ENCODE results near the gene HTR3D.
"Not testable (repeated sequence)": the region's sequence is repeated elsewhere in the genome, so short reads cannot be mapped to it uniquely, and the experiment has no call there.

The HTR3D gene

DNA sequence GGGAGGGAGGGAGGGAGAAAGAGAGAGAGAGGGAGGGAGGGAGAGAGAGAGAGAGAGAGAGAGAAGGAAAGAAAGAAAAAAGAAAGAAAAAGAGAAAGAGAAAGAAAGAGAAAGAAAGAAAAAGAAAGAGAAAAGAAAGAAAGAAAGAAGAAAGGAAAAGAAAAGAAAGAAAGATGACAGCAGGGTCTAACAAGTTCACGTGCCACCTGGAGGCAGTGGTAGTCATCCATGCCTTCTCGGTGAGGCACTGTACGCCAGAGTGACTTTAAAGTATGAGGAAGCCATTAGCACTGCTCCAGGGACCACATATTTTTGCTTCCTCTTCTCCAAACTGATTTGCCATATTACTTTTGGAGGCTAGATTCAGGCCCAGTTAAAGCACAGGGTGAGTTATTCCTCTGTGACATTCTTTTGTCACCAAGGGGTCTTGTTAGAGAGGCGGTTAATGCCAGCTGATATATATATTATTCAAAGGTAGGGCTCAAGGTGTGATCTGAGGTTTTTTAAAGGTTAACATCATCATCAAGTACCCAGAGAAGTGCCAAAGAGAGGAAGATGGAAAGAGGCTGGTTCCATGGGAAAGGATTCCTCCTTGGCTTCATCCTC, at the start of gene HTR3D:
Gene HTR3D, plus strand, starts transcription at position 556 of the 606 bp plus-strand sequence. Its CDS starts 0 bp downstream, at position 556.
- no peak for DNase-seq

DNA sequence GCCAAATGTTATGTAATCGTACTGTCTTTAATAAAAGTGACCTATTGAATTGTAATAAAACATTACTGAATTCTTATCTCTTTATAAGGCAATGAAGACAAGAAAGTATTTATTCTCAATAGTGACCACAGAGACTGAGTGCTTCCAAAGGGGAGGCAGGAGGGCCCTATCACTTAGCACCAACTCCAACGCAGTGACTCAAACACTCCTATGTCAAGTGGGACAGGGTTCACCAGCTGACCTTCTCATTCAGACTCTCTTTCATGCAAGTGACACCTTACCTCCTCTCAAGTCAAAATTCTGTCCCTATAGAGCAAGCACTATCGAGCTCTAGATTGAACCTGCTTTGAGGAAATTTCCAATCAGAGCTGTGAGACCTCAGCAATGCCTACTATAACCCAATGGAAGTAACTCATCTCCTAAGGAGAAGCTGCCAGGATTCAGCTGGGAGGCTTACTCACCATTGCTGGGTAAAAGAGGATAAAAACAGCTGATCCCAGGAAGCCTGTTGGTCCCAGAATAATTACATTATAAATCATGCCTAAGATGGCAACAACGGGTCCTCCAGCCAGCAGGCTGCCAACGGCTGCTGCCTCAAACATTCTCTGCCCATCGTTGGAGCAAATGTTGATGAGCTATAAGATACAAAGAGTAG, 49.4 kb upstream of the HTR3D start:
- no peak for DNase-seq

DNA sequence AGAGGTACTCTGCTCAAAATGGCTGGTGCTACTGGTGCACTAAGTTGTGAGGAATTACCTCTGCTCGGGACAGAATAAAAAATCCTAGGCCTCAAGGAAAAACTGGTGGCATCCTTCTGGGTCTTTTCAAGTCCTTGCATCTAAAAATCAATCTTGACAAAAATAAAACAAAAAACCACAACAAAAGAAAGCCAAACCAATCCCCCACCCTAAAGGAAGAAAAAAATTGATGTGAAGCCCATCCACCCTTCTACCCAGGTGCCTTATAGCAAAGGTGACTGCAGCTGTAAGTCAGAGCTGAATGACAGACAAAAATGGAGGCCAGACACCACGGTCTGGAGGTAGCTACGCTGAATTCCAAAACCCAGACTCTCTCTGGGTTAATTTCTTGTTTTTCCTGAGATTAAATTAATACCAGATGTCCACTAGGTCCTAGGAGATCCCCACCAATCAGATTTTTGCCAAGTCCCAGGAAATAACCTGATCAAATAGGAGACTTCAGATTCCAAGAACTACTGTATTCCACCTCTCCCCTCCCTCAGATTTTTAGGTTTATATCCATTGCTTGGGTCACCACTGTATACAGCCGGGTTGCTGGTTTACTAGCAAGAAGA, 47.3 kb upstream of the HTR3D start:
- no peak for DNase-seq

DNA sequence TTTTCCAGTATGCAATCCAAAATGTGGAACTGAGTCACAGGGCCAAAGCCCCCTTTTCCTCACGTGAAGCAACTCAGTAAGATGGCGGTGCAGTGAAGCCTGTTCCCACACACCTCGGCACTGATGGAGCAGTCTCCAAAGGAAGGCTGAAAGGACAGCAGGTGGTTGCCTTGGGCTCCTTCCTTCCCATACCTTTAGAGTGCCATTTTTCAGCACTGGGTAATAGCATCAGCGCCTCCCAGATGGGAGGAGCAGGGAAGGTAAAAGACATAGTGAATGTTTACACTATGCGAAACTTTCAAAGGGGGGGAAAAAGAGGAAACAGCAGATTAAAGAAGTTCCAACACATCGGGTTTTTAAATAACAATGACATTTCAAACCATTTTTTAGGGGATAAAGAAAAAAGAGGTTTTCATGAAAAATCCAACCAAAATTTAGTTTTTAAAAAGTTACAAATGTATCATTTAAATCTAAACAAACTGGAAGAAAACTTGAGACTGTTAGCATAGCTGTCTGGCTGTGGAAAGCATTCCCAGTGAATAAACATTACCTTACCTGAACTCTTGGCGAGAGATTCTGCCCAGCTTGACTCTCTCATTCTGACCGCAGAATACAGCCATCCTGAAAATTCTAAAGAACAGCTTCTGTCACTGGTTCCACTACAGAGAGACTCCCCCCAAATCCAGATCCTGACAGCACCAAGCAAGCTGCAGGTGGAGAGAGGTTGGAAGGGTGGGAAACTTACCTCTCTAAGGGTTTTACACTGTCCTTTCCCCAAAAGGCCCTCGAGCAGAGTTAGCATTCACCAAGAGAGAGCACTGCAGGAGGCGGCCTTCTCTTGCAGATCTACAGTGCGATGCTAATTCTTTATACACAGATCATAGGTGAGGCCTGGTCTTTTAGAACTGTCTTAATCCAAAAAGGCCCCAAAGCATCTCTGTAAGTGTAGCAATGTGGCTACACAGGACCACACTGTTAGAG, 46.5 kb upstream of the HTR3D start:
- DNase-seq: no peak

- no peak for DNase-seq
These were observed 44.4 kb upstream of the HTR3D start for GRCh38 chr3:183987000-183987600.

DNA sequence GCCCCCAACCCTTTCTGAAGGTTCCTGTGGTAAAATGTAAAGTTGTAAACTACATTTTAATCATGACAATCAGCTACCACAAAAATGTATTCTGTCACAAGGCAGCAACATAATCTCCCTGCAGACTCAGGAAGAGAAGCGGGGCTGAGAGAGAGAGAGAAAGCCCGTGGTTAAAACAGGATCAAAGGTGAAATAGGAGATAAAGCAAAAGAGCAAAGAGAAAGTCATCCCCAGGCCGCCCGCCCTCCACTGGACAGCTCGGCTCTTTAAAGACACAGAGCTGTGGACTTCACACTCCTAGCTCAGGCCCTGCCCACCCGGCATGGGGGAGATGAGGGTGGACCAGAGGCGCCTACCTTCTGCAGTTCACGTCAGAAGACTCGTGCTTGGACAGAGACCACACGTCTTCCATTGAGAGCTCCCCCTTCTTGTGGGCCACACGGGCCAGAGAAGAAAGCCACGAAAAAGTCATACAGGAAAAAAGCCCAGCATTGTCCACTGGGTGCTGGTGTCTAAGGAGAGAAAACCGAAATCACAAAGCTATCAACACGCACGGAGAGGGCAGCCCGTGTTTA, 43.2 kb upstream of the HTR3D start:
- DNase-seq: no peak

DNA sequence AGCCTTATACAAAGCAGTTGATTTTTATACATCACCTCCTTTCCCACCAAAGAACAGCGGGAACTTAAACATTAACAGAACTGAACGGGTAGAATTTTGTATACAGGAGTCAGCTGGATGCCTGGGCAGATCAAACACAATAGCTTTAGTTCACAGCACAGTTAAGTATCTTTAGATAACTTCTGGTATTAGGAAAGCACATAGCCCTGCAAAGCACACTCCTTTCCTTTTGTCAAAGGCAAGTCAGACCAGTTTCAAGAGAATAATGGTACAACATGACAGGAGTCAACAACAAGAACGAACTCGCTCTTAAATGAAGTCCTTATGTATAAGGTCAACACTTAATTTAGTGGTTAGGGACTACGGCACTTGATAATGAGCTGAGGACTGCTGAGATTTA, 40.1 kb upstream of the HTR3D start:
- no peak for DNase-seq

GRCh38 chr3:184001761-184002160, 29.8 kb upstream of the HTR3D start:
- DNase-seq: no peak

GRCh38 chr3:184002469-184002868, 29.1 kb upstream of the HTR3D start:
- no peak for DNase-seq

DNA sequence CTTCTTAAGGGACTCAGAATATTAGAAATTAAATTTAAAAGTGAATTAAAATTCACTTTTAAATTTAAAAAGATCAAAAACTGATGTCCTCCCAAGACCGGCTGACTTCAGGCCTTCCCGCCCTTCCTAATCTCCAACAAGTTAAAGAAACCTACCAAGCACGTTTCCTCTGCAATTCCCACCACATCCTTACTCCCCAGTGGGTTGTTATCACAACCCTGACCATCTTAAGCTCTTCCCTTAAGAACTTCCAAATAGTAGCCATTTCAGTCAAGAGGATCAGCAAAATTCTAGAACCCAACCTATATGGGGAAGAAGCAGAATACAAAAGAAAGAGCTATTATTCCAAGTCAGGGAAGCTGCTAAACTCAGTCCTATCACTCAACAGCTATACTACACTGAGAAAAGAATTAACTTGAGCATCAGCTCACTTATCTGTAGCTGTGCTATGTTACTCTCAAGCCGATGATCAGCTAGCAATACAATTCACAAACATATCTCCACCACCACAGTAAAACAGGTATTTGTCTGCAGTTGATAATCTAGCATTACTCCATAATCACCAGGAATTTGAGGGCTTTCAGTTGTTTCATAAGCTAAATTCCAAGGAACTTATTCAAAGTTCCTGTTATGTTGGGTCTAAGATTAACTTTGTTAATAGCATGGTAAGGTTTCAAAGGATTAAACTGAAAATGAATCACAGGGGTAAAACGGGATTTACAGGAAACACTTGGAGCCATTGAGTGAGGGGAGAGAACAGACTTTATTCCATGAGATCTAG, 28.2 kb upstream of the HTR3D start:
- DNase-seq: no peak

- no peak for DNase-seq
These were observed 27.1 kb upstream of the HTR3D start for GRCh38 chr3:184004476-184004875.

DNA sequence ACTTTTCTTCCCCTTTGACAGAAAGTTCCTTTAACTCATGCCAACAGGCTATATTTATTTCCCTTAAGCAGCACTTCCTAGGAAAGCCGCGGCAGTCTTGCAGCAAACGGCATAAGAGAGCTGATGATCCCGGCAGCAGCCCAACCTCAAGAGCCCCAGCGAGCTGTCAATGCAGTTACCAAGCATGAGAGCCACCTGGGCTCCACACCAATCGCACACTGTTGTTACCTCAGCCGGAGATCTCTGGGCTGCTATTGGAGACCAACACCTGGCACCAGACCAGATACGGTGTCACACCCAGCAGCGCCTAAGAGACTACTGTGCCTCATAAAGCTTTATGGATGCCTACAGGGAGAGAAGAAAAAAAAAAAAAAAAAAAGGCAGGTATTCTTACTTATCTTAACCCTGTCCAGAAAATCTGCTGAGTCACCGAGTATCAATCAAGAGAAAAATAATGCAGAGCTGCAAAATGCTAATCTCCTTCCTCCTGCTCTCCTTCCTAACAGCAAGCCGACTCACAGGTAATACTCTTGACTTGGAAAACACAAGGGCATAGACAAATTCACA, 25.5 kb upstream of the HTR3D start:
- no peak for DNase-seq

- DNase-seq: not testable (repeated sequence)
These were observed 24.3 kb upstream of the HTR3D start for GRCh38 chr3:184007143-184007813.

DNA sequence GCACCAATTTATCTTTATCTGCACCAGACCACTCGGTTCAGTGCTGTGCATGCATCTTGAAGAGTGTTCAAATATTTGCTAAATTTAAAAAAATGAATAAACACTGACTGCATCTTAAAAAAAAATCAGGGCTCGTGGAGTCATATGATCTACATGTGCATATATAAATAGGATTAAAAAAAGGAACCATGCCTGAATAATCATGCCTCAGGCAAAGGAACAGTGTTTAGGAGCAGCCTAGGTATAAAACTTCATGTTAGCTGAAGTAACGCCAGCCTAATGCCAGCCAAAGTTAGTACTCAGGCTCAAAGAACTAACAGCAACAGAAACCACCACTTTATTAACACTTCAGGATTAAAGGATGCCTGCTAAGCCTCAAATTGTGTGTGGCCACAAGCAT, 23.4 kb upstream of the HTR3D start:
- DNase-seq: no peak

- no peak for DNase-seq
These were observed 20.2 kb upstream of the HTR3D start for GRCh38 chr3:184011230-184011876.

DNA sequence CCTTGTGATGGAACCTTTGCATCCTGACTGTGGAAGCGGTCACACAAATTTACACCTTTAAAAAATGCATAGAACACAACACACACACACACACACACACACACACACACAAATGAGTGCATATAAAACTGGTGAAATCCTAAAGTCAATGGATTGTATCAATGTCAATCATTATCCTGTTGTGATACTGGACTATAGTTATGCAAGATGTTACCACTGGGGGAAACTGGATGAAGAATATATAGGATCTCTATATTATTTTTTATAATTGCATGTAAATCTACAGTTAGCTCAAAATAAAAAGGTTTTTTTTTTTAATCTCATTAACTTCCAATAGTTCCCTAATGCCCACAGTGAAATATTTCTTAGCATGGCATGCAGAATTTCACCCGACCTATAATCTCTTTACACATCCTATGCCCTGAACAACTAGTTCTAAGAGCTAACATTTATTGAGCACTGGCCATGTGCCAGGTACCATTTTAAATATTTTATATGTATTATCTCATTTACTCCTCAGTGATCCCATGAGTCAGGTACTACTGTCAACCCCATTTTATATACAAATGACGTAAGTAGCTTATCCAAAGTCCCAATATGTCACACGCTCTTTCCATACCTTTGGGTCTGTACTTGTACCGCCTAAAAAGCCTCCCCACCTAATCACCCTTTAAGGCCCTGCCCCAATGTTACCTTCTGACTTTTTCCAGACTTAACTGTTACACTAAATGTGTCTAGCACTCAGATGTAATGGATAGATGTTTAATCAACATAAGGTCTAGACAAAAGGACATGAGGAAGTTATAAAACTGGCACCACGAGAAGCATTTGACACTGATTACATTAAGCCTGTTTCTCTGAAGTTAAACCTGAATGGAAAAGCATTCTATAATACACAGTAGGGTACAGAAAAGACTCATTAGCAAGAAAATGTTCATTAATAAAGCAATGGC, 19.3 kb upstream of the HTR3D start:
- DNase-seq: no peak

DNA sequence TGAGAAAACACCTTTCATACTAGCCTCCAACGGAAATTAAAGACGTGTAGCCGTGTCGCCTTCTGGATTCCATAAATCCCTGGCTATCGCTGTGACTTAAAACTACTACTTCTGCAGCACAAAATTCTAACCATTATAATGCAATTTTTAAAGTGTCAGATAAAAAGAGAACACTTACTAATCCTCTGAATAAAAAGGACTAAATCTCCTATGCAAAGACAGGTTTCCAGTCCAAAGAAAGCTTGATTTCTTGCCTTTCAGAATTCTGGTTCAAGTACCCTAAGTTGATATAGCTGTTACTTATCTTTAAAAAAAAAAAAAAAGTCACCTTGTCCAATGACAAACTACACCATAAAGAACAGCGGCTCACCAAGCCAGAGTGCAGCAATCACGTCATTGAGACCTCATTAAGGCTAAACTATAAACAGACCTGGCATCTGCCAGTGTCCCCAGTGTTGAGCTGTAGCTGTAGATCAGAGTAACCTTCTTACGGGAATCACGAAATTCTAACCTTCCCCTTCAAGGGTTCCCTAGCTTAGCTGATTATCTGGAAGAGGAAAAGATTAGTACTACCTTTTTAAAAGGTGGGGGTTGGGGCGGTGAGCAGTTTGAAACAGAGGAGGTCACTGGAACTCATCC, 16.0 kb upstream of the HTR3D start:
- DNase-seq: peak in 1 of 2 experiments; percentile 16

DNA sequence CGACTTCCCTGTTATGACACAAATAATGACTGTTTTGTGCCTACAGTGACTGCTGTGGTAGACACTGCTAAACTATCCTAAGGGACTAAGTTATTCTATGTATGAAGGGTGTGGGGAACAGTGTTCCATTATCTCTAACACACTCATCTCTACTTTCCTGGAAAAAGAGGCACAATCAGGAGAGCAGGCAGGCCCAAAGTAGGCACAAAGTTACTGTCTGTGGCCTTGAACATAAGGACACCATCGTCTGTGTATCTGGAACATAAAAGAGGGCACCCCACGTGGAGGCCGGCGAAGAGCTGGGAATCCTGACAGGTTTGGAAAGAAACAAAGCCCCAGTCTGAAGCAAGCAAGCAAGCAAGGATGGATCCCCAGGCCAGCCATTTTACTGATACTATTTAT, 15.4 kb upstream of the HTR3D start:
- DNase-seq: no peak

Data from NCI-H446 (cell line).